ENCODE results near the gene RAB11FIP4. TPM values are rescaled to one million over a fixed set of nuclear protein-coding genes. Genes with fewer than 3 reads are reported as not detected.

RAB11FIP4 gene
- total and polyA plus RNA-seq, 10 of the 15 experiments (the other 5 are each of a cell fraction or from before 2014, with no cell fraction given): 1.4 to 27.0 (median 17.6) TPM

DNA sequence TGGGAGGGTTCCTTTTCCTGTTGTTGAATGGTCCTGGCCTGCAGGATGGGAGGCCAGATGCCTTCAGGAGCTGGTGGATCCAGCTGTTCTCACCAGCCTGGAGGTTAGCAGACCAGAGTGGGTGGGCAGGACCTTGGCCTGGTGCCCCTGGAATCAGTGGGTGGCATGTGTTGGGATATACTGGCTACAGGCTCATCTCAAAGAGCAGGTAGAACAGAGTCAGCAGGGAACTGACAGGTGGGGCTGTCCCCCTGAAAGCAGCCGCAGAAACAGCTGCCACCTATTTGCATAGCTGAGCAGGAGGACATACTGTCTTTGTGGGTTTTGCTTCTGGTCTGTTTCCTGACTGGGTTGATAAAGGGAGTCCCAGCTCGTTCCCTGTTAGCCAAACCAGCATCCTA, 144.1 kb downstream of the RAB11FIP4 start (continued):
- TF ChIP-seq, protein P1, sequence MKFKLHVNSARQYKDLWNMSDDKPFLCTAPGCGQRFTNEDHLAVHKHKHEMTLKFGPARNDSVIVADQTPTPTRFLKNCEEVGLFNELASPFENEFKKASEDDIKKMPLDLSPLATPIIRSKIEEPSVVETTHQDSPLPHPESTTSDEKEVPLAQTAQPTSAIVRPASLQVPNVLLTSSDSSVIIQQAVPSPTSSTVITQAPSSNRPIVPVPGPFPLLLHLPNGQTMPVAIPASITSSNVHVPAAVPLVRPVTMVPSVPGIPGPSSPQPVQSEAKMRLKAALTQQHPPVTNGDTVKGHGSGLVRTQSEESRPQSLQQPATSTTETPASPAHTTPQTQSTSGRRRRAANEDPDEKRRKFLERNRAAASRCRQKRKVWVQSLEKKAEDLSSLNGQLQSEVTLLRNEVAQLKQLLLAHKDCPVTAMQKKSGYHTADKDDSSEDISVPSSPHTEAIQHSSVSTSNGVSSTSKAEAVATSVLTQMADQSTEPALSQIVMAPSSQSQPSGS (IDR thresholded peaks at IDR 0.05; ENCODE audit: low read length): no peak
- TF ChIP-seq MYC (IDR thresholded peaks at IDR 0.05; ENCODE audit: insufficient read depth, insufficient read length, insufficient replicate concordance, low read length, severe bottlenecking): no peak
- peak; percentile 100 for TF ChIP-seq POU2F2 (IDR thresholded peaks at IDR 0.05; ENCODE audit: borderline replicate concordance, low read depth, low read length)
- TF ChIP-seq, protein P2, sequence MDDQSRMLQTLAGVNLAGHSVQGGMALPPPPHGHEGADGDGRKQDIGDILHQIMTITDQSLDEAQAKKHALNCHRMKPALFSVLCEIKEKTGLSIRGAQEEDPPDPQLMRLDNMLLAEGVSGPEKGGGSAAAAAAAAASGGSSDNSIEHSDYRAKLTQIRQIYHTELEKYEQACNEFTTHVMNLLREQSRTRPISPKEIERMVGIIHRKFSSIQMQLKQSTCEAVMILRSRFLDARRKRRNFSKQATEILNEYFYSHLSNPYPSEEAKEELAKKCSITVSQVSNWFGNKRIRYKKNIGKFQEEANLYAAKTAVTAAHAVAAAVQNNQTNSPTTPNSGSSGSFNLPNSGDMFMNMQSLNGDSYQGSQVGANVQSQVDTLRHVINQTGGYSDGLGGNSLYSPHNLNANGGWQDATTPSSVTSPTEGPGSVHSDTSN (IDR thresholded peaks at IDR 0.05; ENCODE audit: insufficient replicate concordance, low read depth, low read length): peak; percentile 59
- TF ChIP-seq LARP7 (IDR thresholded peaks at IDR 0.05): peak; percentile 57; the same call in 1 of the 2 replicates
- 0 out of 2 replicates have a peak, but pooled peaks have one; percentile 74 for TF ChIP-seq MYB (IDR thresholded peaks at IDR 0.05; ENCODE audit: borderline replicate concordance, low read depth, low read length)
- TF ChIP-seq CBFB (IDR thresholded peaks at IDR 0.05; ENCODE audit: low read depth): no peak
- no peak for TF ChIP-seq ZSCAN29 (IDR thresholded peaks at IDR 0.05)
- TF ChIP-seq, protein P3, sequence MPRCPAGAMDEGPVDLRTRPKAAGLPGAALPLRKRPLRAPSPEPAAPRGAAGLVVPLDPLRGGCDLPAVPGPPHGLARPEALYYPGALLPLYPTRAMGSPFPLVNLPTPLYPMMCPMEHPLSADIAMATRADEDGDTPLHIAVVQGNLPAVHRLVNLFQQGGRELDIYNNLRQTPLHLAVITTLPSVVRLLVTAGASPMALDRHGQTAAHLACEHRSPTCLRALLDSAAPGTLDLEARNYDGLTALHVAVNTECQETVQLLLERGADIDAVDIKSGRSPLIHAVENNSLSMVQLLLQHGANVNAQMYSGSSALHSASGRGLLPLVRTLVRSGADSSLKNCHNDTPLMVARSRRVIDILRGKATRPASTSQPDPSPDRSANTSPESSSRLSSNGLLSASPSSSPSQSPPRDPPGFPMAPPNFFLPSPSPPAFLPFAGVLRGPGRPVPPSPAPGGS (IDR thresholded peaks at IDR 0.05; ENCODE audit: borderline replicate concordance, insufficient read depth, low read depth, low read length, poor library complexity, severe bottlenecking): peak; percentile 67
- TF ChIP-seq, protein P4, sequence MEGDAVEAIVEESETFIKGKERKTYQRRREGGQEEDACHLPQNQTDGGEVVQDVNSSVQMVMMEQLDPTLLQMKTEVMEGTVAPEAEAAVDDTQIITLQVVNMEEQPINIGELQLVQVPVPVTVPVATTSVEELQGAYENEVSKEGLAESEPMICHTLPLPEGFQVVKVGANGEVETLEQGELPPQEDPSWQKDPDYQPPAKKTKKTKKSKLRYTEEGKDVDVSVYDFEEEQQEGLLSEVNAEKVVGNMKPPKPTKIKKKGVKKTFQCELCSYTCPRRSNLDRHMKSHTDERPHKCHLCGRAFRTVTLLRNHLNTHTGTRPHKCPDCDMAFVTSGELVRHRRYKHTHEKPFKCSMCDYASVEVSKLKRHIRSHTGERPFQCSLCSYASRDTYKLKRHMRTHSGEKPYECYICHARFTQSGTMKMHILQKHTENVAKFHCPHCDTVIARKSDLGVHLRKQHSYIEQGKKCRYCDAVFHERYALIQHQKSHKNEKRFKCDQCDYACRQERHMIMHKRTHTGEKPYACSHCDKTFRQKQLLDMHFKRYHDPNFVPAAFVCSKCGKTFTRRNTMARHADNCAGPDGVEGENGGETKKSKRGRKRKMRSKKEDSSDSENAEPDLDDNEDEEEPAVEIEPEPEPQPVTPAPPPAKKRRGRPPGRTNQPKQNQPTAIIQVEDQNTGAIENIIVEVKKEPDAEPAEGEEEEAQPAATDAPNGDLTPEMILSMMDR (IDR thresholded peaks at IDR 0.05 in 2 of 3, conservative IDR thresholded peaks at IDR 0.05 in 1 of 3; ENCODE audit: control insufficient read depth in 2 of 3, extremely low read depth in 1 of 3, insufficient read depth in 1 of 3, low read depth in 3 of 3, low read length in 3 of 3): peak in 1 of 3 experiments; percentile 21; a peak in 1 of 6 replicates
- TF ChIP-seq IKZF2 (IDR thresholded peaks at IDR 0.05): peak; percentile 40 to 57; a peak in 3 of 4 replicates
- peak; percentile 69; the same call in 1 of the 2 replicates for TF ChIP-seq HDGF (IDR thresholded peaks at IDR 0.05)
- TF ChIP-seq RELA (IDR thresholded peaks at IDR 0.05; ENCODE audit: borderline replicate concordance, partially characterized antibody): peak; percentile 44
- TF ChIP-seq, protein P5, sequence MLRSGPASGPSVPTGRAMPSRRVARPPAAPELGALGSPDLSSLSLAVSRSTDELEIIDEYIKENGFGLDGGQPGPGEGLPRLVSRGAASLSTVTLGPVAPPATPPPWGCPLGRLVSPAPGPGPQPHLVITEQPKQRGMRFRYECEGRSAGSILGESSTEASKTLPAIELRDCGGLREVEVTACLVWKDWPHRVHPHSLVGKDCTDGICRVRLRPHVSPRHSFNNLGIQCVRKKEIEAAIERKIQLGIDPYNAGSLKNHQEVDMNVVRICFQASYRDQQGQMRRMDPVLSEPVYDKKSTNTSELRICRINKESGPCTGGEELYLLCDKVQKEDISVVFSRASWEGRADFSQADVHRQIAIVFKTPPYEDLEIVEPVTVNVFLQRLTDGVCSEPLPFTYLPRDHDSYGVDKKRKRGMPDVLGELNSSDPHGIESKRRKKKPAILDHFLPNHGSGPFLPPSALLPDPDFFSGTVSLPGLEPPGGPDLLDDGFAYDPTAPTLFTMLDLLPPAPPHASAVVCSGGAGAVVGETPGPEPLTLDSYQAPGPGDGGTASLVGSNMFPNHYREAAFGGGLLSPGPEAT (IDR thresholded peaks at IDR 0.05; ENCODE audit: low read depth): peak; percentile 48; the same call in 1 of the 2 replicates
- no peak for TF ChIP-seq FOXK2 (IDR thresholded peaks at IDR 0.05)
- TF ChIP-seq RBBP5 (conservative IDR thresholded peaks at IDR 0.05): no peak
- no peak for TF ChIP-seq SMAD1 (IDR thresholded peaks at IDR 0.05; ENCODE audit: low read depth, partially characterized antibody)
- peak; percentile 26; the same call in 1 of the 2 replicates for TF ChIP-seq MTA2 (IDR thresholded peaks at IDR 0.05; ENCODE audit: low read depth)
- TF ChIP-seq ETV6 (conservative IDR thresholded peaks at IDR 0.05 in 1 of 2, IDR thresholded peaks at IDR 0.05 in 1 of 2; ENCODE audit: borderline replicate concordance in 1 of 2, low read depth in 1 of 2): peak in 1 of 2 experiments; percentile 59; a peak in 1 of 4 replicates
- peak; percentile 69 to 70 for TF ChIP-seq BHLHE40 (IDR thresholded peaks at IDR 0.05; ENCODE audit: borderline replicate concordance in 1 of 2, low read depth in 2 of 2, low read length in 1 of 2)
- TF ChIP-seq, protein P6, sequence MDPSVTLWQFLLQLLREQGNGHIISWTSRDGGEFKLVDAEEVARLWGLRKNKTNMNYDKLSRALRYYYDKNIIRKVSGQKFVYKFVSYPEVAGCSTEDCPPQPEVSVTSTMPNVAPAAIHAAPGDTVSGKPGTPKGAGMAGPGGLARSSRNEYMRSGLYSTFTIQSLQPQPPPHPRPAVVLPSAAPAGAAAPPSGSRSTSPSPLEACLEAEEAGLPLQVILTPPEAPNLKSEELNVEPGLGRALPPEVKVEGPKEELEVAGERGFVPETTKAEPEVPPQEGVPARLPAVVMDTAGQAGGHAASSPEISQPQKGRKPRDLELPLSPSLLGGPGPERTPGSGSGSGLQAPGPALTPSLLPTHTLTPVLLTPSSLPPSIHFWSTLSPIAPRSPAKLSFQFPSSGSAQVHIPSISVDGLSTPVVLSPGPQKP (IDR thresholded peaks at IDR 0.05; ENCODE audit: low read depth, low read length): no peak
